Panc1 (cell line): ENCODE results near the gene LRRC43. TPM values are rescaled to one million over a fixed set of nuclear protein-coding genes. Genes with fewer than 3 reads are reported as not detected.

Source experiments
- ATAC-seq: fragments of 200-7000 bp; cut with Tn5 transposase; 2 replicates; pipeline ENCODE4 v1.9.1; 2020; ENCODE audit warnings: mild to moderate bottlenecking, moderate library complexity
- BruUV-seq: library from RNA; stranded (reverse); fragments of 400-500 nt; replicated peaks from 2 replicates; lab custom pipeline; 2021; lab: Mats Ljungman, UMichigan
- CTCF ChIA-PET: fragments of 300-600 bp; sonication (Branson Sonifier 250); formaldehyde crosslinking; loops from one replicate; lab custom pipeline; 2022; ENCODE audit warnings: antibody characterized with exemption; lab: Charles Lee
- POLR2A ChIA-PET: fragments of 300-600 bp; sonication (Branson Sonifier 250); formaldehyde crosslinking; loops from one replicate; lab custom pipeline; 2022; ENCODE audit warnings: antibody characterized with exemption; lab: Charles Lee
- DNase-seq: peaks from one replicate; pipeline ENCODE4 v3.0.0-alpha.2; 2010; ENCODE audit warnings: low read depth, low spot score
- H3K27ac ChIP-seq: 2 replicates; pipeline ENCODE4 v1.5.1; 2011; ENCODE audit warnings: mild to moderate bottlenecking, low read length, inconsistent platforms
- H3K27me3 ChIP-seq: fragments of 200-500 bp; sonication (Bioruptor generic); 2 replicates; pipeline ENCODE4 v1.6.0; 2014; ENCODE audit warnings: low read length, inconsistent platforms; ENCODE audit not compliant: control insufficient read depth, insufficient read depth
- H3K36me3 ChIP-seq: fragments of 200-500 bp; sonication (Bioruptor generic); 2 replicates; pipeline ENCODE4 v1.5.1; 2014; ENCODE audit warnings: inconsistent platforms, mild to moderate bottlenecking, low read length, moderate library complexity; ENCODE audit not compliant: control insufficient read depth, insufficient read depth
- H3K4me1 ChIP-seq: 2 replicates; pipeline ENCODE4 v1.5.1; 2011; ENCODE audit warnings: inconsistent platforms, mild to moderate bottlenecking, low read length, moderate library complexity; ENCODE audit not compliant: control insufficient read depth, insufficient read depth
- H3K4me3 ChIP-seq, 2 experiments: 2 replicates each; pipeline ENCODE4 v1.5.1; 2011 to 2012; ENCODE audit warnings: low read depth in 2 of 2, low read length in 2 of 2, mild to moderate bottlenecking in 2 of 2, inconsistent platforms in 1 of 2, moderate library complexity in 1 of 2
- H3K9me3 ChIP-seq: fragments of 200-500 bp; sonication (Bioruptor generic); 2 replicates; pipeline ENCODE4 v1.5.1; 2014; ENCODE audit warnings: low read depth, mild to moderate bottlenecking, inconsistent platforms, low read length, moderate library complexity; ENCODE audit not compliant: control insufficient read depth, insufficient read depth
- CTCF ChIP-seq: fragments of 450-650 bp; IDR thresholded peaks from 2 replicates; pipeline ENCODE4 v1.5.1; 2017; ENCODE audit warnings: mild to moderate bottlenecking
- POLR2AphosphoS5 ChIP-seq: IDR thresholded peaks from 2 replicates; pipeline ENCODE4 v1.6.1; 2012; ENCODE audit warnings: mild to moderate bottlenecking, low read depth, low read length, moderate library complexity
- REST ChIP-seq, 2 experiments: IDR thresholded peaks; 2 replicates each; pipeline ENCODE4 v1.6.1; 2011 to 2012; ENCODE audit warnings: low read depth in 2 of 2, control low read depth in 1 of 2, low read length in 1 of 2, mild to moderate bottlenecking in 1 of 2, moderate library complexity in 1 of 2; ENCODE audit not compliant: insufficient read depth in 1 of 2
- SIN3A ChIP-seq: IDR thresholded peaks from 2 replicates; pipeline ENCODE4 v1.6.1; 2012; ENCODE audit warnings: low read depth, mild to moderate bottlenecking, low read length, moderate library complexity, borderline replicate concordance; ENCODE audit not compliant: insufficient read depth
- TCF7L2 ChIP-seq: IDR thresholded peaks from 2 replicates; pipeline ENCODE4 v1.6.1; 2011; ENCODE audit warnings: mild to moderate bottlenecking, low read depth, low read length, inconsistent platforms
- in situ Hi-C: cut with HindIII; loops from 2 replicates; pipeline ENCODE4 v1.10.0; 2016; ENCODE audit warnings: low sequenced_read_pairs, low pct_unique_long_range_greater_than_20kb
- intact Hi-C: fragments of 100-400 bp; cut with micrococcal nuclease; formaldehyde crosslinking; loops from one replicate; pipeline ENCODE4 v1.10.0; 2022; ENCODE audit not compliant: unreplicated experiment
- total RNA-seq: library from RNA; stranded (reverse); gene quantifications from one replicate; pipeline ENCODE4 v1.2.1, GENCODE V29; 2021; ENCODE audit not compliant: unreplicated experiment

LRRC43 gene
- total RNA-seq, 1 experiment from 2014 or later, result 1.5 TPM

GRCh38 chr12:122243965-122244364, 61.0 kb downstream of the LRRC43 start:
- Histone ChIP-seq H3K4me3 (no peak overlapping the region), H3K36me3 (no peaks in the 10 kb centered on the region), H3K4me1 (no peaks in the 10 kb centered on the region), H3K27ac (no peak overlapping the region), H3K9me3 (no peaks in the 10 kb centered on the region), H3K27me3 (no peaks in the 10 kb centered on the region)
- ChIA-PET POLR2A (no interaction called here), CTCF (no interaction called here)
- TF ChIP-seq TCF7L2 (no peak), POLR2AphosphoS5 (no peak), CTCF (no peak), REST (IDR thresholded peaks at IDR 0.05; ENCODE audit: insufficient read depth in 1 of 2, low read depth in 2 of 2, low read length in 1 of 2) (no peak), SIN3A (no peak)
- DNase-seq (no peak), ATAC-seq (no peak)
- in situ Hi-C loops, result no loop called here
- BruUV-seq, result no TSS peak
- intact Hi-C loops, result no loop called here

GRCh38 chr12:122244565-122245371, 61.8 kb downstream of the LRRC43 start:
- Histone ChIP-seq H3K36me3 (peaks cover 1% of the 10 kb centered on the region; the same call in 1 of the 2 replicates), H3K27me3 (no peaks in the 10 kb centered on the region), H3K4me1 (no peaks in the 10 kb centered on the region), H3K9me3 (no peaks in the 10 kb centered on the region), H3K27ac (no peak overlapping the region), H3K4me3 (no peak overlapping the region)
- TF ChIP-seq REST (IDR thresholded peaks at IDR 0.05; ENCODE audit: insufficient read depth in 1 of 2, low read depth in 2 of 2, low read length in 1 of 2) (no peak), POLR2AphosphoS5 (no peak), CTCF (no peak), TCF7L2 (no peak), SIN3A (no peak)
- DNase-seq (no peak), ATAC-seq (no peak)
- POLR2A ChIA-PET, result interaction anchor here (0.6 to 0.7 kb wide), 2 partner anchors 17 to 19 kb away, joined by 4 to 7 read pairs; no protein-coding TSS in a partner anchor
- intact Hi-C loops, result no loop called here
- BruUV-seq, result no TSS peak
- CTCF ChIA-PET, result no interaction called here
- in situ Hi-C loops, result no loop called here
